Activated T-cell treated with anti-CD3 and anti-CD28 coated beads for 1 hour (primary cell): ENCODE data around the gene MAP3K9.
A peak's percentile ranks its signal among the peaks of the same experiment; 100 is the strongest.
"Not testable (repeated sequence)": the region's sequence is repeated elsewhere in the genome, so short reads cannot be mapped to it uniquely, and the experiment has no call there.

Experiments
- DNase-seq: peaks from one replicate; pipeline ENCODE4 v3.0.0-alpha.2; 2020; ENCODE audit warnings: low read depth

MAP3K9 gene

GRCh38 chr14:70809225-70810219 is at the start of gene MAP3K9:
Gene MAP3K9 (minus strand): TSS chr14:70809513. CDS start chr14:70809171, 342 bp downstream.
- peak; percentile 77 for DNase-seq

DNA sequence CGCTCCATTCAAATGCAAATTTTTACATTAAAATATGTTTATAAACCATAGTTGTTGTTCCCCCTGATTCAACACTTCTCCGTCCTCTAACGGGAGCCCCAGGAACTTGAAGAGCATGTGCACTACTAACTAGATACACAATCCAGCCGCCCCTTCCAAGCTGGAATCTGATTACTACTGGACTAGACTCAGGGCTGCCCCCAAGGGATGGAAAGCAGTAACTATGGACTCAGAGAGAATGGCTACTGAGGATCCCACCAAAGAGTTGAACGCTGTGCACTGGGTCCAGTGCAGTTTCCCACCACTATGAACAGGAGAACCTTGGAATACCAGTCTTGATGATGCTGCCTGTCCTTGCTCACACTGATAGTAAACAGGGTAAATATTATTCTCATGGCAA is 49.3 kb upstream of the MAP3K9 start:
- DNase-seq = no peak

- no peak for DNase-seq
Measured at GRCh38 chr14:70857496-70857890, 48.2 kb upstream of the MAP3K9 start.

GRCh38 chr14:70856851-70857495 is 47.7 kb upstream of the MAP3K9 start:
- DNase-seq = no peak

- no peak for DNase-seq
Measured at GRCh38 chr14:70855486-70855885, 46.2 kb upstream of the MAP3K9 start.

- not testable (repeated sequence) for DNase-seq
Measured at GRCh38 chr14:70853658-70854057, 44.3 kb upstream of the MAP3K9 start.

GRCh38 chr14:70847406-70848090 is 38.2 kb upstream of the MAP3K9 start:
- no peak for DNase-seq

GRCh38 chr14:70845601-70846000 is 36.3 kb upstream of the MAP3K9 start:
- no peak for DNase-seq

GRCh38 chr14:70842851-70843462 is 33.6 kb upstream of the MAP3K9 start:
- DNase-seq = no peak

DNA sequence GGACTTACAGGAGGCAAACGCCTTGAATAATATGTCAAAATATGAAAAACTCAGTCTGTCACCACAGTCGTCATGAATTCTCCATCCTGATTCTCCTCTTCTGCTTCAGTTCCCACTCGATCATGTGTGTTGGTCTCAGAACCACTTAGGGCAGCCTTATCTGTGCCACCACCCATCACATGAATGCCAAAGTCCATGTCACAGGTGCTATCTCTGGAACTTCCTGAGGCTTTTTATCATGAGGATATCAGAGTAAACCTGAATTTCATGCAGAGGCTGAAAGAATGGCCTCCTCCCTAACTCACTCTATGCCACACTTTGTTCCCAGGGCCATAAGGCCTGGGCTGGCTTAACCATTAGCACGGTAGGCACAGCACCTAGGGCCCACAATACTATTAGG is 28.8 kb upstream of the MAP3K9 start:
- DNase-seq = no peak

- no peak for DNase-seq
Measured at GRCh38 chr14:70836946-70837345, 27.6 kb upstream of the MAP3K9 start.

DNA sequence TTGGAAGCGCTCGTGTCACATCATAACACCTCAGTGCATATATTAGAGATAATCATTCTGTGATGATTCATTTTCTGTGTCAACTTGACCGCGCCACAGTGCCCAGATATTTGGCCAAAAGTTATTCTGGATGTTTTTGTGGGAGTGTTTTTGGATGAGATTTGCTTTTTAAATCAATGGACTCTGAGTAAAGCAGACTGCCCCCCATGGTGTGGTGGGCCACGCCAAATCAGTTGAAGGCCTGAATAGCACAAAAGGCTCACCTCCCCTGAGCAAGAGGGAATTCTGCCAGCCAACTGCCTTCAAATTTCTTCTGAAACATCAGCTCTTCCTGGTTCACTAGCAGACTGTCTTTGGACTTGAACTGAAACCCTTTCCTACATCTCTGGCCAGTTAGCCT is 24.6 kb upstream of the MAP3K9 start:
- no peak for DNase-seq

DNA sequence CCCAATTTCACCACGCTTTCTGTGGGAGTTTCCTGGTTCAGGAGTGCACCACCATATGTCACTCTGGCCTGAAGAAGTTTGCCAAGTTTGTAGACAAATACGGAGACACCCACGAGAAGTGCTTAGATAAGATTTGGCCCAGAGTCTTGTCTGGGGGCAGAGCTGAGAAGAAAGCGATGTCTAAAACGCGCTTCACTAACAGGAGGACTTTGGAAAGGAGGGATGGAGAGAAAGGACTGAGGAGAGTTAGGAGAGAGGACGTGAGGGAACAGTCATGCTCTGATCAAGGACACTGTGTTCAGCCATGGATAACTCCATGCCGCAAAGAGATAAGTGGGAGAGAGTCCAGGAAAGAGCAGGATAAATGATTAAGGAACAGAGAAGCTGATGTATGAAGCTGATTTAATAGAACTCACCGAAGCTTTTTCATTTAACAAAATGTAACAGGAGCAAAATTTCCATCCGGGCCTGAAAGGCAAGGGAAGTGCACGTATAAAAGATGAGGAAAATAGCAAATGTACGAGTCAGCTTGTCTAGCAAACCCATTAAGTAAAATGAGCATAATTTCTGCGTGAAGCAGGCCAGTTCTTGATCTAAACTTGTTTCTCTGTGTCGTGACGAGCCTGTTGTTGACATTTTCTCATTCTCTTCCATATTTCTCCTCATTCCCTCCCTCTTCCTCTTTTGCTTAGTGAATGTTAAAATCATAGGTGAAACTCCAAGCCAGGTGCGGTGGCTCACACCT is 23.4 kb upstream of the MAP3K9 start:
- DNase-seq = no peak

- no peak for DNase-seq
Measured at GRCh38 chr14:70830998-70831781, 21.9 kb upstream of the MAP3K9 start.

- no peak for DNase-seq
Measured at GRCh38 chr14:70828188-70828587, 18.9 kb upstream of the MAP3K9 start.

DNA sequence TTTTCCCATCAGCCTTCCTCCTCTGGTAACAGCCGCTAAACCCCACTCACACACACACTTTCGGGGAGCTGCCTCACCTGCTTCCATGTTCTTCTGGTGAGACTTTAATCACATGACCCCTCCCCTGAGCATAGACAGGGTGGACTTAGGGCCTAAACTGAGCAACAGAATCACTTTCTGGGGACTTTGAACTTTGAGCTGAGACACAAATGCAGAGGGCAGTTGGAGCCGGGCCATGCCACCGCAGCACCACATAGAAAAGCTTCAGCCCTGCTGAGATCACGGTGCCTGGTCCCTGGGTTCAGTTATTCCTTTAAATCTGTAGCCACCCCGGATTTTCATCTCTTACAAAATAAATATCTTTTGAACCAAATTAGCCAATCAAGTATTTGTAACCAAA is 18.4 kb upstream of the MAP3K9 start:
- DNase-seq = no peak

GRCh38 chr14:70827347-70827746 is 18.0 kb upstream of the MAP3K9 start:
- DNase-seq = no peak

- no peak for DNase-seq
Measured at GRCh38 chr14:70823281-70823680, 14.0 kb upstream of the MAP3K9 start.

- no peak for DNase-seq
Measured at GRCh38 chr14:70822530-70823185, 13.3 kb upstream of the MAP3K9 start.
